ENCODE measurements around the gene PGAM2. TPM values are rescaled to one million over a fixed set of nuclear protein-coding genes. Genes with fewer than 3 reads are reported as not detected.

The PGAM2 gene
- total RNA-seq, 1 donor from 2014 or later: 1.1 TPM

DNA sequence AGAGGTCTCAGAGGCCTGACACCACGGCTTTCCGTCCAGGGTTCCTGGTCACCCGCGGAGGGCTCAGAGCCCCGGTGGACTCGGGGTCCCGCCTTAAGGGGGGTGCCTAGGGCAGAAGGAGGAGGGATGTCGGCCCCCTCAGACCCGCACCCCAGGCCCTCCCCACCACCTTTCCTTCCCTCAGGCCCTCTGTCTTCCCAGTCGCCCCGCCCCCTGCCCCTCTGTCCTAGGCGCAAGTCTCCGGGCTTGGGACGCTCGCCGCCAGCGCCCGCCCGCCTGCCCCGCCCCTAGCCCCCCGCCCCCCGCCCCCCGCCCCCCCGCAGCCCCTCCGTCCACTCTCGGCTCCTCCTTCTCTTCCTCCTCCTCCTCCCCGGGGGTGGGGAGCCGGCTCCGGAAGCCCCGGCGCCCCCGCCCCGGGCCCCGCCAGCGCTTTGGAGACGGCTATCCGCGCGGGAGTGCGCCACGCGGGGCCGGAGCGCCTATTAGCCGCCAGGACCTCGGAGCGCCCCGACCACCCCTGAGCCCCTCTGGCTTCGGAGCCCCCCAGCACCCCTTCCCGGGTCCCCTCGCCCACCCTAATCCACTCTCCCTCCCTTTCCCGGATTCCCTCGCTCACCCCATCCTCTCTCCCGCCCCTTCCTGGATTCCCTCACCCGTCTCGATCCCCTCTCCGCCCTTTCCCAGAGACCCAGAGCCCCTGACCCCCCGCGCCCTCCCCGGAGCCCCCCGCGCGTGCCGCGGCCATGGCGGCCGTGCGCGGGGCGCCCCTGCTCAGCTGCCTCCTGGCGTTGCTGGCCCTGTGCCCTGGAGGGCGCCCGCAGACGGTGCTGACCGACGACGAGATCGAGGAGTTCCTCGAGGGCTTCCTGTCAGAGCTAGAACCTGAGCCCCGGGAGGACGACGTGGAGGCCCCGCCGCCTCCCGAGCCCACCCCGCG lies 38.8 kb upstream of the PGAM2 start, which contains the start of gene AEBP1:
TSS of gene AEBP1 (plus strand) at position 423 of the 937 bp plus-strand sequence. CDS start at position 744, 321 bp downstream.
- no peaks in the 10 kb centered on the region for H3K27me3 ChIP-seq
- peak within 1 kb of the TSS; percentile 53 for H3K4me3 ChIP-seq
- DNase-seq: peak; percentile 64
- no peak for TF ChIP-seq CTCF (IDR thresholded peaks at IDR 0.05)
- intact Hi-C loops (cut with DNase I): no loop called here
- H3K36me3 ChIP-seq: peaks cover 11% of the 10 kb centered on the region
- H3K4me1 ChIP-seq: peaks cover 3% of the 10 kb centered on the region
- no peaks in the 10 kb centered on the region for H3K9me3 ChIP-seq
- ATAC-seq: peak; percentile 29
- peak within 1 kb of the TSS; percentile 78 for H3K27ac ChIP-seq

DNA sequence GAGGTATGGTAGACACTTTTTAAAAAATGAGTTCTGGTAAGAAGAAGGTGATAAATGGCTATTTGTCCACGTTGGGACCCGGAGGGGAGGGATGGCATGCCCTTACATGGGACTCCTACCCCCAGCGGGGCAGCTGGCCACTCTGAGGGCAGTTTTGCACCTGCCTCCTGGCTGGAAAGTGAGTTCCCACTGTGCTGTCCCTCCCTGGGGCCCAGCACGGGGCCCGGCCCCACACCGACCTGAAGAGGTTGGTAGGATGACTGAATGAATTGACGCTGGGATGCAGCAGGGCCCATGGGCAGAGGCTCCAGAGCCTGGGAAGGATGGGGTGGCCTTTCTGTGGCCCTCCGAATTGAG lies 38.2 kb upstream of the PGAM2 start:
- Histone ChIP-seq H3K27ac (peak overlapping the region; percentile 34), H3K4me3 (peak overlapping the region; percentile 30), H3K9me3 (no peaks in the 10 kb centered on the region), H3K4me1 (peaks cover 3% of the 10 kb centered on the region), H3K36me3 (peaks cover 11% of the 10 kb centered on the region), H3K27me3 (no peaks in the 10 kb centered on the region)
- intact Hi-C loops (cut with DNase I): no loop called here
- ATAC-seq (no peak), DNase-seq (no peak)
- TF ChIP-seq CTCF (IDR thresholded peaks at IDR 0.05): no peak

GRCh38 chr7:44102846-44103565 lies 37.6 kb upstream of the PGAM2 start:
- Histone ChIP-seq H3K36me3 (peaks cover 11% of the 10 kb centered on the region), H3K27ac (peak overlapping the region; percentile 34), H3K27me3 (no peaks in the 10 kb centered on the region), H3K4me1 (peaks cover 3% of the 10 kb centered on the region), H3K4me3 (no peak overlapping the region), H3K9me3 (no peaks in the 10 kb centered on the region)
- DNase-seq (no peak), ATAC-seq (no peak)
- TF ChIP-seq CTCF (IDR thresholded peaks at IDR 0.05): no peak
- intact Hi-C loops (cut with DNase I): no loop called here

- Histone ChIP-seq H3K4me3 (no peak overlapping the region), H3K9me3 (no peaks in the 10 kb centered on the region), H3K27me3 (no peaks in the 10 kb centered on the region), H3K27ac (peak overlapping the region; percentile 76), H3K4me1 (peaks cover 3% of the 10 kb centered on the region), H3K36me3 (peaks cover 5% of the 10 kb centered on the region)
- no peak for TF ChIP-seq CTCF (IDR thresholded peaks at IDR 0.05)
- DNase-seq (no peak), ATAC-seq (no peak)
- intact Hi-C loops (cut with DNase I): no loop called here
Observed at GRCh38 chr7:44101966-44102845, 36.8 kb upstream of the PGAM2 start.

GRCh38 chr7:44101303-44101965 lies 36.1 kb upstream of the PGAM2 start:
- Histone ChIP-seq H3K4me3 (no peak overlapping the region), H3K27me3 (no peaks in the 10 kb centered on the region), H3K36me3 (no peaks in the 10 kb centered on the region), H3K27ac (peak overlapping the region; percentile 76), H3K9me3 (no peaks in the 10 kb centered on the region), H3K4me1 (peaks cover 3% of the 10 kb centered on the region)
- intact Hi-C loops (cut with DNase I): no loop called here
- no peak for TF ChIP-seq CTCF (IDR thresholded peaks at IDR 0.05)
- ATAC-seq: no peak
- DNase-seq: no peak

Measured in upper lobe of right lung (tissue), 1 donor.